Type B pancreatic cell (in vitro differentiated cells): ENCODE measurements around the gene HSCB. TPM values are rescaled to one million over a fixed set of nuclear protein-coding genes. Genes with fewer than 3 reads are reported as not detected.
A peak's percentile ranks its signal among the peaks of the same experiment; 100 is the strongest.

Experiments used
- DNase-seq: peaks from one replicate; pipeline ENCODE4 v3.0.0; 2021; ENCODE audit warnings: mixed read lengths; ENCODE audit not compliant: unreplicated experiment; ENCODE audit errors: extremely low spot score
- H3K27ac Mint-ChIP-seq: 2 replicates; pipeline ENCODE4 v1.8.0; 2021; ENCODE audit warnings: mild to moderate bottlenecking, mixed read lengths
- H3K27me3 Mint-ChIP-seq: 2 replicates; pipeline ENCODE4 v1.8.0; 2021; ENCODE audit warnings: mixed read lengths
- H3K36me3 Mint-ChIP-seq: 2 replicates; pipeline ENCODE4 v1.8.0; 2021; ENCODE audit warnings: mixed read lengths
- H3K4me1 Mint-ChIP-seq: one replicate; pipeline ENCODE4 v1.8.0; 2021; ENCODE audit warnings: mixed read lengths; ENCODE audit not compliant: unreplicated experiment
- H3K4me3 Mint-ChIP-seq: 2 replicates; pipeline ENCODE4 v1.8.0; 2021; ENCODE audit warnings: mild to moderate bottlenecking, mixed read lengths
- H3K9me3 Mint-ChIP-seq: 2 replicates; pipeline ENCODE4 v1.8.0; 2021; ENCODE audit warnings: mixed read lengths
- CTCF ChIP-seq: fragments of 200-600 bp; sonication (generic); conservative IDR thresholded peaks from 2 replicates; pipeline ENCODE4 v1.5.0; 2021; ENCODE audit warnings: antibody characterized with exemption, mild to moderate bottlenecking
- total RNA-seq: library from RNA; stranded (reverse); gene quantifications from 2 replicates; pipeline ENCODE4 v1.2.1, GENCODE V29; 2021; ENCODE audit warnings: low replicate concordance

The HSCB gene
- total RNA-seq, 1 donor from 2014 or later: 13.5 TPM

- peak overlapping the region; percentile 93 for H3K4me3 Mint-ChIP-seq
- H3K27ac Mint-ChIP-seq: peak overlapping the region; percentile 90
- H3K9me3 Mint-ChIP-seq: no peaks in the 10 kb centered on the region
These were observed 31.6 kb downstream of the HSCB start for GRCh38 chr22:28773461-28773867.

DNA sequence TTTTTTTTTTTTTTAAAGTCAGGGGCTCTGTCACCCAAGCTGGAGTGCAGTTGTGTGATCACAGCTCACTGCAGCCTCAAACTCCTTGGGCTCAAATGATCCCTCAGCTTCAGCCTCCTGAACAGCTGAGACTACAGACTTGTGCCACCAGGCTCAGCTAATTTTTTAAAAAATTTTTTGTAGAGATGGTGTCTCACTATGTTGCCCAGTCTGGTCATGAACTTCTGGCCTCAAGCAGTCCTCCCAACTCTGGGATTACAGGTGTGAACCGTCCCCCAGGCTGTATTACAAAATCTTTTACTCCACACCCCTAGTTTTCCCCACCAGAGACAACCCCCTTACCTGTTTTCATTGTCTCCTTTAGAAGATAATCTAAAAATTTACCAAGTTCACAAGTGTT is 32.5 kb downstream of the HSCB start:
- no peak for DNase-seq
- no peaks in the 10 kb centered on the region for H3K9me3 Mint-ChIP-seq
- peak overlapping the region; percentile 44 for H3K27ac Mint-ChIP-seq
- peaks cover 15% of the 10 kb centered on the region for H3K4me1 Mint-ChIP-seq
- H3K4me3 Mint-ChIP-seq: peak overlapping the region; percentile 73
- peaks cover 13% of the 10 kb centered on the region for H3K36me3 Mint-ChIP-seq
- TF ChIP-seq CTCF: no peak
- H3K27me3 Mint-ChIP-seq: no peaks in the 10 kb centered on the region

More at GRCh38 chr22:28773461-28773867, 31.6 kb downstream of the HSCB start:
- peaks cover 15% of the 10 kb centered on the region for H3K4me1 Mint-ChIP-seq
- H3K27me3 Mint-ChIP-seq: no peaks in the 10 kb centered on the region
- peaks cover 13% of the 10 kb centered on the region for H3K36me3 Mint-ChIP-seq
- DNase-seq: no peak
- no peak for TF ChIP-seq CTCF

- no peaks in the 10 kb centered on the region for H3K9me3 Mint-ChIP-seq
- H3K4me1 Mint-ChIP-seq: peaks cover 7% of the 10 kb centered on the region
- peaks cover 25% of the 10 kb centered on the region for H3K36me3 Mint-ChIP-seq
- no peak for DNase-seq
- no peak overlapping the region for H3K27ac Mint-ChIP-seq
- no peaks in the 10 kb centered on the region for H3K27me3 Mint-ChIP-seq
- TF ChIP-seq CTCF: no peak
- H3K4me3 Mint-ChIP-seq: no peak overlapping the region
These were observed 38.0 kb downstream of the HSCB start for GRCh38 chr22:28779833-28780232.

GRCh38 chr22:28780296-28780695 is 38.5 kb downstream of the HSCB start:
- H3K9me3 Mint-ChIP-seq: no peaks in the 10 kb centered on the region
- H3K27ac Mint-ChIP-seq: peak overlapping the region; percentile 10
- DNase-seq: no peak
- H3K4me1 Mint-ChIP-seq: peaks cover 6% of the 10 kb centered on the region
- no peaks in the 10 kb centered on the region for H3K27me3 Mint-ChIP-seq
- no peak overlapping the region for H3K4me3 Mint-ChIP-seq
- peaks cover 26% of the 10 kb centered on the region for H3K36me3 Mint-ChIP-seq
- no peak for TF ChIP-seq CTCF

DNA sequence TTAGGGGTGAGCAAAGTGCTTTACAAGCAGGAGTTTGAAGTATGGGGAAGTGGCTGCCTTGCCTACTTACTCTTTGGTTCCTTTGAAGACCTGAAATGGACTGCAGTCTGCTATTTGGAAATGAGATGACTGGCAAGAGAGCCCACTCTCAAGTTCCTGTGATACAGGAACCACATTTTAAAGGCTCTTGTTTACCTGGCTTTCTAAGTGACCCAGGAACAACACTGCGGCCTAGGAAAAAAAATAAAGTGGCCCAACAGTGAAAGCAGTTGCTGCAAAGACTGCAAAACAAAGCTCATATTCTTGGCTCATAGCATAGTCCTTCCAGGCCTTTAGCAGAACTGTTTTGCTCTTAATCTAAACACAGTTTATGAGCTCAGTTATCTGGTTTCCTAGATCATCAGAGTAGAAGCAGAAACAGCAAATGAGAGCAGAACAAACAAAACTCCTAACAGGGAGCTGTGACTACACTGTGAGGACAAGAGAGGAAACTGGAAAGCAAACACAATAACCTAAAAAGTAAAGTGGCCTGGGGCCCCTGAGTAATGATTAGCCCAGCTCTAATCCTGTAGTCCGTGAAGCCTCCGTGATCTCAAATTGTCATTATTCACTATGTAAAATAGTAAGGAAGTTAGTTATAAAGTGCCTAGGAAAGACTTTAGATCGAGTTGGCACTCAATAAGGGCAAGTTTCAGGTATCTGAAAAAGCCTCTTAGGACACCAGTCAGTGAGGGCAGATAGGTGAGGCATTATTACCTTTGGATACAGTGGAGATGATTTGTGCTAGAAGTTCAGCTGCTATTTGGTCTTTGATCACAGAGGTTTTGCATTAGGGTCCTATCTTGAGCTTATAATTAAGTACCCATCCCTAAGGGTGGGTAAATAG is 42.2 kb downstream of the HSCB start:
- no peak for DNase-seq
- Mint-ChIP-seq H3K36me3 (peaks cover 38% of the 10 kb centered on the region), H3K9me3 (no peaks in the 10 kb centered on the region), H3K4me3 (no peak overlapping the region), H3K27ac (peak overlapping the region; percentile 63), H3K27me3 (no peaks in the 10 kb centered on the region), H3K4me1 (peaks cover 12% of the 10 kb centered on the region)
- no peak for TF ChIP-seq CTCF
